IMR-90 (cell line): Measurements from ENCODE around the gene ADAM12. TPM values are rescaled to one million over a fixed set of nuclear protein-coding genes. Genes with fewer than 3 reads are reported as not detected.

Experiments
- ATAC-seq: fragments of 200-7000 bp; cut with Tn5 transposase; 2 replicates; pipeline ENCODE4 v1.9.1; 2020; ENCODE audit warnings: low read depth, mild to moderate bottlenecking, moderate library complexity
- BruUV-seq: library from RNA; stranded (reverse); fragments of 400-500 nt; replicated peaks from 2 replicates; lab custom pipeline; 2021; lab: Mats Ljungman, UMichigan
- CTCF ChIA-PET: fragments of 300-600 bp; formaldehyde crosslinking; extraction: SDS; loops from one replicate; lab custom pipeline; 2021; ENCODE audit warnings: antibody characterized with exemption; lab: Yijun Ruan, JAX
- POLR2A ChIA-PET: fragments of 300-600 bp; sonication (Branson Sonifier 250); formaldehyde crosslinking; loops from one replicate; lab custom pipeline; 2022; ENCODE audit warnings: antibody characterized with exemption; ENCODE audit not compliant: unreplicated experiment; lab: Charles Lee
- DNase-seq: peaks from one replicate; pipeline ENCODE4 v3.0.0; 2013
- H2AFZ ChIP-seq: replicated peaks from 2 replicates; pipeline ENCODE3; 2013; ENCODE audit warnings: low read length, mild to moderate bottlenecking; ENCODE audit not compliant: poor library complexity
- H2AK5ac ChIP-seq: 2 replicates; pipeline ENCODE4 v1.6.1; 2013; ENCODE audit warnings: low read depth, low read length, inconsistent platforms
- H2AK9ac ChIP-seq: replicated peaks from 2 replicates; pipeline ENCODE3; 2013; ENCODE audit warnings: mild to moderate bottlenecking, low read depth, low read length, moderate library complexity; ENCODE audit not compliant: poor library complexity
- H2BK120ac ChIP-seq: 2 replicates; pipeline ENCODE4 v1.6.1; 2013; ENCODE audit warnings: low read depth, low read length, inconsistent platforms
- H2BK15ac ChIP-seq: 3 replicates; pipeline ENCODE4 v1.6.1; 2013; ENCODE audit warnings: low read depth, low read length, inconsistent platforms
- H2BK20ac ChIP-seq: 2 replicates; pipeline ENCODE4 v1.6.1; 2013; ENCODE audit warnings: low read depth, mild to moderate bottlenecking, inconsistent platforms, low read length, moderate library complexity
- H2BK5ac ChIP-seq: 2 replicates; pipeline ENCODE4 v1.6.1; 2013; ENCODE audit warnings: mild to moderate bottlenecking, low read depth, low read length, inconsistent platforms; ENCODE audit not compliant: poor library complexity, severe bottlenecking
- H3K14ac ChIP-seq: replicated peaks from 2 replicates; pipeline ENCODE4 v1.6.1; 2013; ENCODE audit warnings: low read depth, low read length, inconsistent platforms
- H3K18ac ChIP-seq: 2 replicates; pipeline ENCODE4 v1.6.1; 2013; ENCODE audit warnings: low read depth, low read length, control low read depth
- H3K23ac ChIP-seq: 2 replicates; pipeline ENCODE4 v1.6.1; 2013; ENCODE audit warnings: low read depth, low read length, inconsistent platforms
- H3K27ac ChIP-seq: 2 replicates; pipeline ENCODE4 v1.5.1; 2013; ENCODE audit warnings: mild to moderate bottlenecking, control low read depth, low read length; ENCODE audit not compliant: insufficient read depth
- H3K27me3 ChIP-seq: 2 replicates; pipeline ENCODE4 v1.6.1; 2013; ENCODE audit warnings: low read length; ENCODE audit not compliant: control insufficient read depth, insufficient read depth
- H3K36me3 ChIP-seq: 2 replicates; pipeline ENCODE4 v1.6.1; 2013; ENCODE audit warnings: low read length, mixed read lengths; ENCODE audit not compliant: control insufficient read depth, insufficient read depth
- H3K4ac ChIP-seq: 2 replicates; pipeline ENCODE4 v1.6.1; 2013; ENCODE audit warnings: low read depth, low read length, inconsistent platforms
- H3K4me1 ChIP-seq: 2 replicates; pipeline ENCODE4 v1.6.1; 2013; ENCODE audit warnings: low read length, mixed read lengths; ENCODE audit not compliant: control insufficient read depth, insufficient read depth
- H3K4me2 ChIP-seq: 2 replicates; pipeline ENCODE4 v1.6.1; 2013; ENCODE audit warnings: low read depth, mild to moderate bottlenecking, control low read depth, low read length, moderate library complexity
- H3K4me3 ChIP-seq: 2 replicates; pipeline ENCODE4 v1.5.1; 2013; ENCODE audit warnings: low read depth, mild to moderate bottlenecking, control low read depth, low read length, moderate library complexity; ENCODE audit not compliant: insufficient read depth
- H3K56ac ChIP-seq: 2 replicates; pipeline ENCODE4 v1.6.1; 2013; ENCODE audit warnings: low read length, inconsistent platforms; ENCODE audit not compliant: insufficient read depth; ENCODE audit errors: extremely low read depth
- H3K79me1 ChIP-seq, 2 experiments: 2 replicates each; pipeline ENCODE4 v1.6.1; 2013; ENCODE audit warnings: low read length in 2 of 2, inconsistent platforms in 1 of 2, low read depth in 1 of 2
- H3K9ac ChIP-seq: 2 replicates; pipeline ENCODE4 v1.6.1; 2013; ENCODE audit warnings: low read depth, low read length, control low read depth
- H3K9me1 ChIP-seq: 2 replicates; pipeline ENCODE4 v1.6.1; 2013; ENCODE audit warnings: low read length, inconsistent platforms; ENCODE audit not compliant: insufficient read depth
- H3K9me3 ChIP-seq: 2 replicates; pipeline ENCODE4 v1.6.1; 2013; ENCODE audit warnings: low read length; ENCODE audit not compliant: control insufficient read depth, insufficient read depth
- H4K20me1 ChIP-seq: 2 replicates; pipeline ENCODE4 v1.6.1; 2013; ENCODE audit warnings: low read length, inconsistent platforms; ENCODE audit not compliant: insufficient read depth
- H4K5ac ChIP-seq: 2 replicates; pipeline ENCODE4 v1.6.1; 2013; ENCODE audit warnings: mild to moderate bottlenecking, low read depth, low read length, control low read depth
- H4K8ac ChIP-seq, 2 experiments: 2 replicates each; pipeline ENCODE4 v1.6.1; 2013; ENCODE audit warnings: low read depth in 2 of 2, low read length in 2 of 2, control low read depth in 1 of 2, inconsistent platforms in 1 of 2
- H4K91ac ChIP-seq: 2 replicates; pipeline ENCODE4 v1.6.1; 2013; ENCODE audit warnings: low read depth, low read length, inconsistent platforms; ENCODE audit not compliant: insufficient read depth
- CEBPB ChIP-seq: IDR thresholded peaks from 2 replicates; pipeline ENCODE4 v1.6.1; 2012; ENCODE audit warnings: low read depth, low read length, improper control_type of control experiment
- MAFK ChIP-seq: IDR thresholded peaks from 2 replicates; pipeline ENCODE4 v1.6.1; 2012; ENCODE audit warnings: low read depth, low read length, improper control_type of control experiment
- WGBS, 2 experiments: methylation state at CpG; one replicate each; pipeline versions ENCODE4 v1.1.5 to v1.1.7; 2013; ENCODE audit warnings: missing lambda C conversion rate in 2 of 2; ENCODE audit not compliant: insufficient read length in 1 of 2; ENCODE audit errors: extremely low coverage in 2 of 2; 5-methylcytosine and 5-hydroxymethylcytosine counted together
- dilution Hi-C: fragments of 300-500 bp; cut with HindIII; formaldehyde crosslinking; loops from one replicate; pipeline ENCODE4 v1.14.3; 2018; ENCODE audit warnings: low sequenced_read_pairs; ENCODE audit not compliant: unreplicated experiment
- in situ Hi-C: fragments of 300-500 bp; cut with MboI; formaldehyde crosslinking; loops from 3 replicates; pipeline ENCODE4 v1.14.3; 2019; ENCODE audit warnings: low sequenced_read_pairs, inconsistent platforms, mixed read lengths
- intact Hi-C: fragments of 100-400 bp; cut with micrococcal nuclease; formaldehyde crosslinking; loops from 2 replicates; pipeline ENCODE4 v1.10.0; 2022
- polyA plus RNA-seq, 3 experiments: library from polyadenylated mRNA; depleted of rRNA; stranded (reverse); fragments of >200 nt; gene quantifications; 2 replicates each; pipeline ENCODE4 v1.2.3, GENCODE V29; 2012; ENCODE audit warnings: low replicate concordance in 1 of 3
- total RNA-seq: library from RNA; depleted of rRNA; stranded (reverse); fragments of >200 nt; gene quantifications from 2 replicates; pipeline ENCODE4 v1.2.3, GENCODE V29; 2012

Gene ADAM12
- total and polyA plus RNA-seq, 2 of the 4 experiments (the other 2 are of a cell fraction): 9.6 to 10.2 TPM

GRCh38 chr10:126140746-126141273 is 247.5 kb downstream of the ADAM12 start:
- no peak overlapping the region for H3K4me3 ChIP-seq
- TF ChIP-seq MAFK (no peak), CEBPB (peak; percentile 74)
- CTCF ChIA-PET: no interaction called here

More at GRCh38 chr10:126140746-126141273, 247.5 kb downstream of the ADAM12 start:
- Histone ChIP-seq H4K91ac (no peak overlapping the region), H3K27me3 (no peaks in the 10 kb centered on the region; the same call in 1 of the 2 replicates), H3K9me1 (no peaks in the 10 kb centered on the region; the same call in 1 of the 2 replicates), H3K56ac (no peak overlapping the region), H3K36me3 (no peaks in the 10 kb centered on the region), H3K4me2 (no peak overlapping the region), H3K9me3 (no peaks in the 10 kb centered on the region), H2AK9ac (no peak overlapping the region), H3K79me1 (no peaks in the 10 kb centered on the region; a peak in 1 of 4 replicates), H3K4me1 (no peaks in the 10 kb centered on the region), H4K5ac (no peak overlapping the region), H2BK15ac (no peak overlapping the region), H3K23ac (no peak overlapping the region), H3K9ac (no peak overlapping the region), H3K14ac (no peak overlapping the region), H3K4ac (no peak overlapping the region), H4K20me1 (no peaks in the 10 kb centered on the region), H2AK5ac (no peak overlapping the region), H2BK20ac (no peak overlapping the region), H3K18ac (no peak overlapping the region), H4K8ac (no peak overlapping the region), H3K27ac (no peak overlapping the region), H2BK120ac (no peak overlapping the region), H2BK5ac (no peak overlapping the region), H2AFZ (no peak overlapping the region)
- 100% methylated on average over 1 of the region's 4 CpGs; no CpG with 5 or more reads in 1 of the 2 experiments for WGBS, 2 experiments
- POLR2A ChIA-PET: interaction anchor here (0.6 kb wide), 1 partner anchor 85 kb away, joined by 3 read pairs; no protein-coding TSS in a partner anchor
- DNase-seq: no peak
- no TSS peak for BruUV-seq
- dilution Hi-C loops: no loop called here
- in situ Hi-C loops: no loop called here
- intact Hi-C loops: no loop called here
- ATAC-seq: no peak
